OCI-LY7 (cell line): Measurements from ENCODE around the gene CLEC2L. TPM values are rescaled to one million over a fixed set of nuclear protein-coding genes. Genes with fewer than 3 reads are reported as not detected.

ENCODE experiments used
- BruUV-seq: library from RNA; stranded (reverse); fragments of 400-500 nt; replicated peaks from 2 replicates; lab custom pipeline; 2021; lab: Mats Ljungman, UMichigan
- CTCF ChIA-PET: fragments of 300-600 bp; sonication (Branson Sonifier 250); formaldehyde crosslinking; loops from one replicate; lab custom pipeline; 2022; ENCODE audit warnings: antibody characterized with exemption; ENCODE audit not compliant: unreplicated experiment; lab: Charles Lee
- POLR2A ChIA-PET: fragments of 300-600 bp; sonication (Branson Sonifier 250); formaldehyde crosslinking; loops from one replicate; lab custom pipeline; 2022; ENCODE audit warnings: antibody characterized with exemption; lab: Charles Lee
- DNase-seq: peaks from one replicate; pipeline ENCODE4 v3.0.0-alpha.2; 2015; ENCODE audit warnings: low spot score
- H2AFZ ChIP-seq: fragments of 200-600 bp; sonication (generic), shearing (Covaris generic); 2 replicates; pipeline ENCODE4 v1.6.1; 2014; ENCODE audit warnings: mild to moderate bottlenecking, antibody characterized with exemption, low read length, moderate library complexity
- H3K27ac ChIP-seq: fragments of 200-600 bp; sonication (generic); 2 replicates; pipeline ENCODE4 v1.5.1; 2014; ENCODE audit warnings: mixed run types, low read depth, mild to moderate bottlenecking, moderate library complexity, low read length, inconsistent platforms; ENCODE audit not compliant: poor library complexity, severe bottlenecking
- H3K36me3 ChIP-seq: fragments of 200-600 bp; sonication (generic); 2 replicates; pipeline ENCODE4 v1.6.1; 2014; ENCODE audit warnings: mild to moderate bottlenecking, antibody characterized with exemption, low read length, moderate library complexity, mixed read lengths; ENCODE audit not compliant: insufficient read depth
- H3K4me1 ChIP-seq: fragments of 200-600 bp; sonication (generic); 2 replicates; pipeline ENCODE4 v1.5.1; 2014; ENCODE audit warnings: mild to moderate bottlenecking, low read length; ENCODE audit not compliant: insufficient read depth, poor library complexity, severe bottlenecking
- H3K4me2 ChIP-seq: fragments of 200-600 bp; sonication (generic); 2 replicates; pipeline ENCODE4 v1.6.1; 2014; ENCODE audit warnings: mild to moderate bottlenecking, low read length
- H3K4me3 ChIP-seq: fragments of 200-600 bp; sonication (generic); 2 replicates; pipeline ENCODE4 v1.5.1; 2014; ENCODE audit warnings: mild to moderate bottlenecking, low read depth, low read length; ENCODE audit not compliant: poor library complexity, severe bottlenecking
- H3K79me2 ChIP-seq: fragments of 200-600 bp; sonication (generic); 2 replicates; pipeline ENCODE4 v1.6.1; 2016; ENCODE audit warnings: low read depth, mild to moderate bottlenecking, low read length, moderate library complexity, mixed read lengths; ENCODE audit not compliant: insufficient read depth
- H3K9me2 ChIP-seq: fragments of 200-600 bp; sonication (generic); 2 replicates; pipeline ENCODE4 v1.6.1; 2016; ENCODE audit warnings: mild to moderate bottlenecking, low read length, mixed read lengths; ENCODE audit not compliant: insufficient read depth
- H3K9me3 ChIP-seq: fragments of 200-600 bp; sonication (generic); 2 replicates; pipeline ENCODE4 v1.6.1; 2014; ENCODE audit warnings: mild to moderate bottlenecking, mixed run types, low read length, mixed read lengths
- H4K20me1 ChIP-seq: fragments of 200-600 bp; sonication (generic); 2 replicates; pipeline ENCODE4 v1.6.1; 2014; ENCODE audit warnings: mild to moderate bottlenecking, antibody characterized with exemption, low read length, moderate library complexity, mixed read lengths; ENCODE audit not compliant: insufficient read depth
- CTCF ChIP-seq: fragments of 200-600 bp; sonication (generic); conservative IDR thresholded peaks from 2 replicates; pipeline ENCODE4 v1.5.1; 2014; ENCODE audit warnings: mild to moderate bottlenecking, antibody characterized with exemption, low read length, moderate library complexity, mixed read lengths
- EZH2phosphoT487 ChIP-seq: fragments of 200-600 bp; sonication (generic); IDR thresholded peaks from 2 replicates; pipeline ENCODE4 v1.6.1; 2018; ENCODE audit warnings: low read depth, borderline replicate concordance, mild to moderate bottlenecking, mixed run types, antibody characterized with exemption, low read length, moderate library complexity, mixed read lengths
- intact Hi-C: fragments of 100-400 bp; cut with micrococcal nuclease; formaldehyde crosslinking; loops from one replicate; pipeline ENCODE4 v1.10.0; 2022; ENCODE audit not compliant: unreplicated experiment
- total RNA-seq, 2 experiments: library from RNA; depleted of rRNA in 1 of 2; stranded (reverse); fragments of >200 nt in 1 of 2; shearing (Covaris generic) in 1 of 2; gene quantifications; 2 replicates each; pipeline ENCODE4 v1.2.3, GENCODE V29; 2014 to 2022

The CLEC2L gene
- total RNA-seq, 2 experiments from 2014 or later = not detected

DNA sequence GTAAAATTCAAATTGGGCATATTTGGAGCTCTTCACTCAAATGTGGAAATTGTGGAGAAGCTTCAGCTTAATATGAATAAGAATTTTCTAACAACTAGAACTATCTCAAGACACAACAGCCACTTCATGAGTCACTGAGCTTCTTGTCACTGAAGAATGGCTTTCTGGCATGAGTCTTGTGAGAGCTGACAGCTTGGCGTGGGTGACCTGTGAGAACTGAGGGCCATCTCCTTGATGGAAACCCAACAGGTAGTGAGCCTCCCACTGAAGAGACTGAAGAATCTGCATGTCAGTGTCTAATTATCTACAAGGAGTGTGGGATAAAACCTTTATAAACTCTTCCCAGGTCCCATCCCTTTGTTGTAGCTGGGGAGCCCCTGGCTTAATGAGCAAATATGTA, 66.0 kb downstream of the CLEC2L start:
- Histone ChIP-seq H2AFZ (no peak overlapping the region), H3K4me1 (no peaks in the 10 kb centered on the region), H3K9me3 (no peaks in the 10 kb centered on the region), H3K9me2 (no peaks in the 10 kb centered on the region), H3K4me3 (no peak overlapping the region), H4K20me1 (no peaks in the 10 kb centered on the region), H3K4me2 (no peak overlapping the region), H3K79me2 (no peaks in the 10 kb centered on the region), H3K36me3 (no peaks in the 10 kb centered on the region), H3K27ac (no peak overlapping the region)
- ChIA-PET CTCF (no interaction called here), POLR2A (interaction anchor here (0.5 to 1.3 kb wide), 4 partner anchors 10 to 455 kb away, joined by 3 to 4 read pairs (median 3); no protein-coding TSS in a partner anchor)
- no peak for DNase-seq
- no TSS peak for BruUV-seq
- TF ChIP-seq EZH2phosphoT487 = no peak
- TF ChIP-seq CTCF = no peak
- intact Hi-C loops = no loop called here

DNA sequence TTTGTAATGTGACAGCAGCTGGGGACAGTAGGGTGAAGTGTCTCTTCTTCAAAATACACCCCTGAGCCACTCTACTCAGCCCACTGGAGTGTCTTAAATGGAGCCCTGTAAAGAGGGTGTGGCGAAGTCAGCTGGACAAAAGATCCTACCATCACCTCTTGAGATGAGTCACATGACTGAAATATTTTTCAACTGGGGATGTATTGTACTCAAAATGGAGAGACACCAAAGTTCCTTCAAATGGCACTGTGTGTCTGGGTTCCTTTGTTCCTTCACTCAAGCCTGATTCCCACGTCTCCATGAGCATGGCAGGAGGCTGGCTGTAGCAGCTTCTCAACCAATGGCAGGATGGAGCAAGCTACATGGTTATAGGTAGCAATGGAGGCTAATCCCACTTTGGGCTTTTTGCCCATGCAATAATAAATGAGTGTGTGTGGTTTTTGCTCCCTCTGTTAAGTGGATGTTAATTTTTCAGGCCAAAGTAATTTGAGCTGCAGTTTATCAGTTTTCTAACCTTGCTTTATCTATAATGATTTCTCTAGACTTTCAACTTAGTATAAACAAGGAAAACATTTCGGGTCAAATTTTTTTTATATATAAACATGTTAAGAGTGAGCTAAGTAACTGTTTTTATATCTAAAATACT, 68.2 kb downstream of the CLEC2L start:
- Histone ChIP-seq H3K4me1 (no peaks in the 10 kb centered on the region), H3K27ac (no peak overlapping the region), H3K4me2 (no peak overlapping the region), H3K36me3 (no peaks in the 10 kb centered on the region), H3K9me2 (no peaks in the 10 kb centered on the region), H4K20me1 (no peaks in the 10 kb centered on the region), H3K9me3 (no peaks in the 10 kb centered on the region), H2AFZ (no peak overlapping the region), H3K79me2 (no peaks in the 10 kb centered on the region), H3K4me3 (no peak overlapping the region)
- no TSS peak for BruUV-seq
- ChIA-PET CTCF (no interaction called here), POLR2A (interaction anchor here (0.7 kb wide), 1 partner anchor 15 kb away, joined by 3 read pairs; no protein-coding TSS in a partner anchor)
- intact Hi-C loops = no loop called here
- TF ChIP-seq CTCF (no peak), EZH2phosphoT487 (no peak)
- DNase-seq = no peak

DNA sequence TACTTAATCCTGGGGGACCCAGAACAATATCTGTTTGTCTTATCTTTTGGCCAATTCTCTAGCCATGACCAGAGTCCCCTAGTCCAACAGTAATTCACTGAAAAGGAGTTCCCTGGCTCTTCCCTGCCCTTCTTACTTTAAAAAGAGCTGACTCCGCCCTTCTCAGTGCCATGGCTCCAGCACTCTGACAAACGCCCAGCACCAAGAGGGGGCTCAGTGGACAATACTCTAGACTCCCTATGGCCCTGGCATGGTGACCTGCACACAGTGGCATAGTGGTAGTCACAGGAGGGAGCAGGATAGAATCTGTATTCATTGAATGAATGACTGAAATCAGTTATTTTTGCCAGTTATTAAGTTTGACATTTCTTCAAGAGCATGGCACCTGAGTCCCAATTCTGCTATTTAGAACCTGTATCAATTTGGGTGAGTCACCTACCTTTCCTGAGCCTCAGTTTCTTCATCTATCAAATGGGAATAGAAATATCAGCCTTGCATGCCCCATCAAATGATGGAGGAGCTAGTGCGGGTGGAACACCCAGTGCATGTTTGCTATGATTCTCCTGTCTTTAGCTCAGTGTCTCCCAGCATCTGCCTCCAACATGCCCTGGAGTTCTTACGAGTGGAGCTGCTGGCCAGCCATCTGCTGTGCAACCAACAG, 69.4 kb downstream of the CLEC2L start:
- no peaks in the 10 kb centered on the region for H3K79me2 ChIP-seq
- DNase-seq = no peak
- POLR2A ChIA-PET = interaction anchor here (1.2 kb wide), 1 partner anchor 442 kb away, joined by 3 read pairs; no protein-coding TSS in a partner anchor
- no peaks in the 10 kb centered on the region for H3K4me1 ChIP-seq
- H3K36me3 ChIP-seq = no peaks in the 10 kb centered on the region
- no peaks in the 10 kb centered on the region for H3K9me3 ChIP-seq
- H3K4me2 ChIP-seq = no peak overlapping the region
- H4K20me1 ChIP-seq = no peaks in the 10 kb centered on the region
- no peak overlapping the region for H3K27ac ChIP-seq
- H2AFZ ChIP-seq = no peak overlapping the region
- H3K9me2 ChIP-seq = no peaks in the 10 kb centered on the region
- CTCF ChIA-PET = no interaction called here
- BruUV-seq = no TSS peak
- H3K4me3 ChIP-seq = no peak overlapping the region
- intact Hi-C loops = no loop called here
- TF ChIP-seq CTCF (no peak), EZH2phosphoT487 (no peak)
